ENCODE measurements around the gene ASPA.
"Not testable (repeated sequence)": the region's sequence is repeated elsewhere in the genome, so short reads cannot be mapped to it uniquely, and the experiment has no call there.

GRCh38 chr17:3433215-3433614 is 42.6 kb upstream of the ASPA start:
- TF ChIP-seq CTCF (conservative IDR thresholded peaks at IDR 0.05 in 1 of 2, IDR thresholded peaks at IDR 0.05 in 1 of 2; ENCODE audit: low read depth in 1 of 2, low read length in 2 of 2); EZH2 (IDR thresholded peaks at IDR 0.05; ENCODE audit: low read length, missing control alignments): not testable (repeated sequence)
